K562 (cell line): ENCODE results near the gene ANXA8. TPM values are rescaled to one million over a fixed set of nuclear protein-coding genes. Genes with fewer than 3 reads are reported as not detected.

Experiments used
- CEBPG ChIP-seq, 3 experiments: fragments of 200-800 bp in 1 of 3; sonication (Bioruptor generic) in 1 of 3; sonication (generic) in 1 of 3; formaldehyde crosslinking in 1 of 3; IDR thresholded peaks in 2 of 3; conservative IDR thresholded peaks in 1 of 3; 2 replicates each; pipeline versions ENCODE4 v1.6.1 to v1.8.0; 2016 to 2022; ENCODE audit warnings: missing compliant biosample characterization in 2 of 3, missing genetic modification characterization in 2 of 3, mild to moderate bottlenecking in 1 of 3, missing genetic modification reagents in 1 of 3
- PHF20 ChIP-seq: fragments of 450-650 bp; IDR thresholded peaks from 2 replicates; pipeline ENCODE4 v1.6.1; 2018; ENCODE audit not compliant: partially characterized antibody
- SAFB ChIP-seq: fragments of 200-400 bp; formaldehyde crosslinking; IDR thresholded peaks from 2 replicates; pipeline ENCODE4 v1.6.1; 2017; ENCODE audit warnings: low read depth, low read length, borderline replicate concordance
- STAG1 ChIP-seq: sonication (generic); formaldehyde crosslinking; IDR thresholded peaks from 2 replicates; pipeline ENCODE4 v1.5.0; 2020; ENCODE audit warnings: missing genetic modification reagents, borderline replicate concordance
- ZNF140 ChIP-seq: fragments of 250-450 bp; sonication (Bioruptor Pico); IDR thresholded peaks from 2 replicates; pipeline ENCODE4 v1.8.0; 2021; ENCODE audit warnings: moderate library complexity, mild to moderate bottlenecking, inconsistent platforms
- polyA plus RNA-seq, 8 experiments: library from polyadenylated mRNA; depleted of rRNA in 4 of 8; stranded (reverse) in 5 of 8; unstranded in 3 of 8; fragments of >200 nt; fragmentation: Nextera tagmentation in 2 of 8; fragmentation: Illumina TruSeq in 1 of 8; extraction: Ambion mirVana in 2 of 8; extraction: Trizol in 1 of 8; gene quantifications; 2 replicates each; pipeline versions ENCODE4 v1.2.1 to v1.2.3, GENCODE V29; 2011 to 2014; ENCODE audit warnings: inconsistent platforms in 1 of 8, missing spikeins in 1 of 8
- total RNA-seq, 7 experiments: library from RNA; depleted of rRNA in 6 of 7; stranded (reverse); fragments of >200 nt in 6 of 7; fragmentation: Illumina TruSeq in 2 of 7; extraction: Trizol in 2 of 7; gene quantifications; 2 replicates each; pipeline versions ENCODE4 v1.2.1 to v1.2.3, GENCODE V29; 2011 to 2021; ENCODE audit warnings: low replicate concordance in 1 of 7
- TF ChIP-seq, protein P1 (sequence below), 3 experiments: IDR thresholded peaks in 2 of 3; conservative IDR thresholded peaks in 1 of 3; 2 replicates each; pipeline ENCODE4 v1.5.1; 2011 to 2012; ENCODE audit warnings: low read length in 3 of 3, mild to moderate bottlenecking in 3 of 3, control low read depth in 2 of 3, improper control_type of control experiment in 1 of 3, inconsistent platforms in 1 of 3, low read depth in 1 of 3, mixed read lengths in 1 of 3, moderate library complexity in 1 of 3; ENCODE audit not compliant: insufficient read depth in 2 of 3
- TF ChIP-seq, protein P2 (sequence below): fragments of 200-800 bp; sonication (Bioruptor generic); IDR thresholded peaks from 2 replicates; pipeline ENCODE4 v1.6.1; 2017; ENCODE audit warnings: missing genetic modification characterization, missing compliant biosample characterization
- TF ChIP-seq, protein P3 (sequence below): sonication (generic); formaldehyde crosslinking; IDR thresholded peaks from 2 replicates; pipeline ENCODE4 v1.8.1; 2023; ENCODE audit warnings: missing genetic modification reagents, mild to moderate bottlenecking, borderline replicate concordance

Gene ANXA8
- total and polyA plus RNA-seq, 9 of the 15 experiments (the other 6 are each of a cell fraction or from before 2014, with no cell fraction given): not detected

DNA sequence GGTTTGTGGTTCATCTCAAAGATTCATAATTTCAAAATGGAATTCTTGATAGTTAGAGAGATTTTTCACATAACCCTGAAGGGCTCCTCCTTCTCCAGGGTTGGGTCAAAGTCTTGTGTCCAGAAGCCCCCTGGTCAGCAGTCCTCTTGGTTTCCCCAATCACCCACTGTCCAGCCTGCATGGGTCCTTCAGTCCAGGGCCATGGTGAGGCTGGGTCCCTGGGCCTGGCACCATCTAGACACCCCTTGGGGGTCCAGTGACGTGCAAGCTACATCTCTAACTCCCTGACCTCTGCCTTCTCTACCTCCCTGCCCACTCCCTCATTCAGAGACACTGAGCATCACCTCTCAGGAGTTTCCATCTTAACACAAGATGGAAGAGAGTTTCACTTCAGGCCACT is 26.1 kb downstream of the ANXA8 start (continued):
- TF ChIP-seq, protein P1, sequence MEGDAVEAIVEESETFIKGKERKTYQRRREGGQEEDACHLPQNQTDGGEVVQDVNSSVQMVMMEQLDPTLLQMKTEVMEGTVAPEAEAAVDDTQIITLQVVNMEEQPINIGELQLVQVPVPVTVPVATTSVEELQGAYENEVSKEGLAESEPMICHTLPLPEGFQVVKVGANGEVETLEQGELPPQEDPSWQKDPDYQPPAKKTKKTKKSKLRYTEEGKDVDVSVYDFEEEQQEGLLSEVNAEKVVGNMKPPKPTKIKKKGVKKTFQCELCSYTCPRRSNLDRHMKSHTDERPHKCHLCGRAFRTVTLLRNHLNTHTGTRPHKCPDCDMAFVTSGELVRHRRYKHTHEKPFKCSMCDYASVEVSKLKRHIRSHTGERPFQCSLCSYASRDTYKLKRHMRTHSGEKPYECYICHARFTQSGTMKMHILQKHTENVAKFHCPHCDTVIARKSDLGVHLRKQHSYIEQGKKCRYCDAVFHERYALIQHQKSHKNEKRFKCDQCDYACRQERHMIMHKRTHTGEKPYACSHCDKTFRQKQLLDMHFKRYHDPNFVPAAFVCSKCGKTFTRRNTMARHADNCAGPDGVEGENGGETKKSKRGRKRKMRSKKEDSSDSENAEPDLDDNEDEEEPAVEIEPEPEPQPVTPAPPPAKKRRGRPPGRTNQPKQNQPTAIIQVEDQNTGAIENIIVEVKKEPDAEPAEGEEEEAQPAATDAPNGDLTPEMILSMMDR (IDR thresholded peaks at IDR 0.05 in 2 of 3, conservative IDR thresholded peaks at IDR 0.05 in 1 of 3; ENCODE audit: insufficient read depth in 2 of 3, low read depth in 1 of 3, low read length in 3 of 3): no peak
- TF ChIP-seq SAFB (no peak), PHF20 (no peak), STAG1 (CRISPR knock-in tag) (no peak), CEBPG (CRISPR knock-in tag; IDR thresholded peaks at IDR 0.05) (no peak), CEBPG (tag; conservative IDR thresholded peaks at IDR 0.05 in 1 of 2, IDR thresholded peaks at IDR 0.05 in 1 of 2) (no peak), ZNF140 (CRISPR knock-in tag) (no peak)
- TF ChIP-seq, protein P2, sequence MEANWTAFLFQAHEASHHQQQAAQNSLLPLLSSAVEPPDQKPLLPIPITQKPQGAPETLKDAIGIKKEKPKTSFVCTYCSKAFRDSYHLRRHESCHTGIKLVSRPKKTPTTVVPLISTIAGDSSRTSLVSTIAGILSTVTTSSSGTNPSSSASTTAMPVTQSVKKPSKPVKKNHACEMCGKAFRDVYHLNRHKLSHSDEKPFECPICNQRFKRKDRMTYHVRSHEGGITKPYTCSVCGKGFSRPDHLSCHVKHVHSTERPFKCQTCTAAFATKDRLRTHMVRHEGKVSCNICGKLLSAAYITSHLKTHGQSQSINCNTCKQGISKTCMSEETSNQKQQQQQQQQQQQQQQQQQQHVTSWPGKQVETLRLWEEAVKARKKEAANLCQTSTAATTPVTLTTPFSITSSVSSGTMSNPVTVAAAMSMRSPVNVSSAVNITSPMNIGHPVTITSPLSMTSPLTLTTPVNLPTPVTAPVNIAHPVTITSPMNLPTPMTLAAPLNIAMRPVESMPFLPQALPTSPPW (CRISPR knock-in tag): no peak
- TF ChIP-seq, protein P3, sequence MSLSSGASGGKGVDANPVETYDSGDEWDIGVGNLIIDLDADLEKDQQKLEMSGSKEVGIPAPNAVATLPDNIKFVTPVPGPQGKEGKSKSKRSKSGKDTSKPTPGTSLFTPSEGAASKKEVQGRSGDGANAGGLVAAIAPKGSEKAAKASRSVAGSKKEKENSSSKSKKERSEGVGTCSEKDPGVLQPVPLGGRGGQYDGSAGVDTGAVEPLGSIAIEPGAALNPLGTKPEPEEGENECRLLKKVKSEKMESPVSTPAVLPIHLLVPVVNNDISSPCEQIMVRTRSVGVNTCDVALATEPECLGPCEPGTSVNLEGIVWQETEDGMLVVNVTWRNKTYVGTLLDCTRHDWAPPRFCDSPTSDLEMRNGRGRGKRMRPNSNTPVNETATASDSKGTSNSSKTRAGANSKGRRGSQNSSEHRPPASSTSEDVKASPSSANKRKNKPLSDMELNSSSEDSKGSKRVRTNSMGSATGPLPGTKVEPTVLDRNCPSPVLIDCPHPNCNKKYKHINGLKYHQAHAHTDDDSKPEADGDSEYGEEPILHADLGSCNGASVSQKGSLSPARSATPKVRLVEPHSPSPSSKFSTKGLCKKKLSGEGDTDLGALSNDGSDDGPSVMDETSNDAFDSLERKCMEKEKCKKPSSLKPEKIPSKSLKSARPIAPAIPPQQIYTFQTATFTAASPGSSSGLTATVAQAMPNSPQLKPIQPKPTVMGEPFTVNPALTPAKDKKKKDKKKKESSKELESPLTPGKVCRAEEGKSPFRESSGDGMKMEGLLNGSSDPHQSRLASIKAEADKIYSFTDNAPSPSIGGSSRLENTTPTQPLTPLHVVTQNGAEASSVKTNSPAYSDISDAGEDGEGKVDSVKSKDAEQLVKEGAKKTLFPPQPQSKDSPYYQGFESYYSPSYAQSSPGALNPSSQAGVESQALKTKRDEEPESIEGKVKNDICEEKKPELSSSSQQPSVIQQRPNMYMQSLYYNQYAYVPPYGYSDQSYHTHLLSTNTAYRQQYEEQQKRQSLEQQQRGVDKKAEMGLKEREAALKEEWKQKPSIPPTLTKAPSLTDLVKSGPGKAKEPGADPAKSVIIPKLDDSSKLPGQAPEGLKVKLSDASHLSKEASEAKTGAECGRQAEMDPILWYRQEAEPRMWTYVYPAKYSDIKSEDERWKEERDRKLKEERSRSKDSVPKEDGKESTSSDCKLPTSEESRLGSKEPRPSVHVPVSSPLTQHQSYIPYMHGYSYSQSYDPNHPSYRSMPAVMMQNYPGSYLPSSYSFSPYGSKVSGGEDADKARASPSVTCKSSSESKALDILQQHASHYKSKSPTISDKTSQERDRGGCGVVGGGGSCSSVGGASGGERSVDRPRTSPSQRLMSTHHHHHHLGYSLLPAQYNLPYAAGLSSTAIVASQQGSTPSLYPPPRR (CRISPR knock-in tag): no peak
